ENCODE measurements around the gene BIRC7. TPM values are rescaled to one million over a fixed set of nuclear protein-coding genes. Genes with fewer than 3 reads are reported as not detected.

BIRC7 gene
- polyA plus RNA-seq, 3 donors = 0.21 TPM; not detected in 2

GRCh38 chr20:63233061-63233344, 2.7 kb upstream of the BIRC7 start:
- H3K4me3 Mint-ChIP-seq = peak overlapping the region in 1 of 2 donors; percentile 26
- TF ChIP-seq CTCF (IDR thresholded peaks at IDR 0.05) = no peak
- Histone ChIP-seq H3K4me1 (ENCODE audit: control insufficient read depth in 1 of 2, insufficient read depth in 2 of 2, low read length in 2 of 2) (no peaks in the 10 kb centered on the region), H3K4me3 (replicated peaks in 1 of 3; ENCODE audit: low read depth in 2 of 3, low read length in 3 of 3) (no peak overlapping the region), H3K9ac (ENCODE audit: insufficient read depth, low read length, poor library complexity, severe bottlenecking) (no peak overlapping the region), H3K9me3 (replicated peaks in 1 of 2; ENCODE audit: control insufficient read depth in 1 of 2, insufficient read depth in 1 of 2, low read length in 2 of 2) (no peaks in the 10 kb centered on the region), H2AFZ (ENCODE audit: insufficient read depth, low read depth, low read length, poor library complexity, severe bottlenecking) (no peak overlapping the region), H3K79me2 (ENCODE audit: insufficient read depth, low read length) (no peaks in the 10 kb centered on the region), H3K27me3 (ENCODE audit: control insufficient read depth in 2 of 2, insufficient read depth in 2 of 2, low read length in 2 of 2) (peaks cover 2 to 41% of the 10 kb centered on the region in 2 donors), H4K20me1 (ENCODE audit: insufficient read depth, low read length) (no peaks in the 10 kb centered on the region), H3K27ac (ENCODE audit: low read depth in 1 of 2, low read length in 2 of 2) (no peak overlapping the region), H3K36me3 (replicated peaks in 1 of 2; ENCODE audit: control insufficient read depth in 1 of 2, insufficient read depth in 2 of 2, low read length in 2 of 2) (no peaks in the 10 kb centered on the region), H3K4me2 (replicated peaks; ENCODE audit: extremely low read depth, low read length, poor library complexity, severe bottlenecking) (no peak overlapping the region)
- WGBS (ENCODE audit: insufficient coverage) = 93% methylated on average over 2 of the region's 3 CpGs
- H3K36me3 Mint-ChIP-seq = no peaks in the 10 kb centered on the region
- no peak for DNase-seq
- H3K9me3 Mint-ChIP-seq = peaks cover 0 to 2% (median 0%) of the 10 kb centered on the region in 7 donors
- peaks cover 5% of the 10 kb centered on the region for H3K4me1 Mint-ChIP-seq
- H3K27ac Mint-ChIP-seq = no peak overlapping the region
- peaks cover 45 to 56% (median 47%) of the 10 kb centered on the region in 3 donors for H3K27me3 Mint-ChIP-seq (ENCODE audit: low read depth in 3 of 3)
- intact Hi-C loops (cut with micrococcal nuclease) = no loop called here

GRCh38 chr20:63233924-63234323, 1.8 kb upstream of the BIRC7 start:
- H3K4me3 ChIP-seq (replicated peaks in 1 of 3; ENCODE audit: low read depth in 2 of 3, low read length in 3 of 3) = no peak overlapping the region
- H3K4me1 ChIP-seq (ENCODE audit: control insufficient read depth in 1 of 2, insufficient read depth in 2 of 2, low read length in 2 of 2) = no peaks in the 10 kb centered on the region
- H3K9me3 Mint-ChIP-seq = peaks cover 0 to 2% (median 0%) of the 10 kb centered on the region in 7 donors
- no peak overlapping the region for H2AFZ ChIP-seq (ENCODE audit: insufficient read depth, low read depth, low read length, poor library complexity, severe bottlenecking)
- no peak overlapping the region for H3K4me3 Mint-ChIP-seq
- H3K4me1 Mint-ChIP-seq = peaks cover 5% of the 10 kb centered on the region
- no peak overlapping the region for H3K9ac ChIP-seq (ENCODE audit: insufficient read depth, low read length, poor library complexity, severe bottlenecking)
- TF ChIP-seq CTCF (IDR thresholded peaks at IDR 0.05) = no peak
- no peaks in the 10 kb centered on the region for H4K20me1 ChIP-seq (ENCODE audit: insufficient read depth, low read length)
- peaks cover 37 to 47% (median 40%) of the 10 kb centered on the region in 3 donors for H3K27me3 Mint-ChIP-seq (ENCODE audit: low read depth in 3 of 3)
- H3K9me3 ChIP-seq (replicated peaks in 1 of 2; ENCODE audit: control insufficient read depth in 1 of 2, insufficient read depth in 1 of 2, low read length in 2 of 2) = no peaks in the 10 kb centered on the region
- DNase-seq = no peak
- H3K27me3 ChIP-seq (ENCODE audit: control insufficient read depth in 2 of 2, insufficient read depth in 2 of 2, low read length in 2 of 2) = peaks cover 2 to 41% of the 10 kb centered on the region in 2 donors
- no peak overlapping the region for H3K27ac ChIP-seq (ENCODE audit: low read depth in 1 of 2, low read length in 2 of 2)
- no peaks in the 10 kb centered on the region for H3K36me3 ChIP-seq (replicated peaks in 1 of 2; ENCODE audit: control insufficient read depth in 1 of 2, insufficient read depth in 2 of 2, low read length in 2 of 2)
- no peaks in the 10 kb centered on the region for H3K79me2 ChIP-seq (ENCODE audit: insufficient read depth, low read length)
- 84% methylated on average over 12 of the region's 17 CpGs for WGBS (ENCODE audit: insufficient coverage)
- no peaks in the 10 kb centered on the region for H3K36me3 Mint-ChIP-seq
- intact Hi-C loops (cut with micrococcal nuclease) = no loop called here
- H3K4me2 ChIP-seq (replicated peaks; ENCODE audit: extremely low read depth, low read length, poor library complexity, severe bottlenecking) = no peak overlapping the region
- H3K27ac Mint-ChIP-seq = no peak overlapping the region

Measured in CD14-positive monocyte (primary cell).